Stimulated activated naive CD8-positive, alpha-beta T cell treated with anti-CD3 and anti-CD28 coated beads, Interleukin-15, amount 100 ng/mL, for 72 hours (primary cell): ENCODE data around the gene APOBEC3H.
A peak's percentile ranks its signal among the peaks of the same experiment; 100 is the strongest.
"Not testable (repeated sequence)": the region's sequence is repeated elsewhere in the genome, so short reads cannot be mapped to it uniquely, and the experiment has no call there.

Experiments used
- ATAC-seq: fragments of 150-1000 bp; cut with Tn5 transposase; 2 replicates; pipeline ENCODE4 v1.10.0; 2021; ENCODE audit warnings: mild to moderate bottlenecking, moderate library complexity
- DNase-seq, 2 donors: peaks; one replicate each; pipeline ENCODE4 v3.0.0; 2021 to 2022
- H3K27ac Mint-ChIP-seq, 2 donors: one replicate each; pipeline ENCODE4 v1.8.0; 2022; ENCODE audit warnings: mild to moderate bottlenecking in 2 of 2, mixed read lengths in 2 of 2, moderate library complexity in 2 of 2
- H3K27me3 Mint-ChIP-seq: one replicate; pipeline ENCODE4 v1.8.0; 2022; ENCODE audit warnings: mixed read lengths
- H3K4me1 Mint-ChIP-seq: one replicate; pipeline ENCODE4 v1.8.0; 2022; ENCODE audit warnings: mild to moderate bottlenecking, mixed read lengths
- H3K4me3 Mint-ChIP-seq, 2 donors: one replicate each; pipeline ENCODE4 v1.8.0; 2022; ENCODE audit warnings: mild to moderate bottlenecking in 2 of 2, mixed read lengths in 2 of 2, moderate library complexity in 1 of 2
- H3K9me3 Mint-ChIP-seq, 2 donors: one replicate each; pipeline ENCODE4 v1.8.0; 2022; ENCODE audit warnings: mixed read lengths in 2 of 2

APOBEC3H gene

DNA sequence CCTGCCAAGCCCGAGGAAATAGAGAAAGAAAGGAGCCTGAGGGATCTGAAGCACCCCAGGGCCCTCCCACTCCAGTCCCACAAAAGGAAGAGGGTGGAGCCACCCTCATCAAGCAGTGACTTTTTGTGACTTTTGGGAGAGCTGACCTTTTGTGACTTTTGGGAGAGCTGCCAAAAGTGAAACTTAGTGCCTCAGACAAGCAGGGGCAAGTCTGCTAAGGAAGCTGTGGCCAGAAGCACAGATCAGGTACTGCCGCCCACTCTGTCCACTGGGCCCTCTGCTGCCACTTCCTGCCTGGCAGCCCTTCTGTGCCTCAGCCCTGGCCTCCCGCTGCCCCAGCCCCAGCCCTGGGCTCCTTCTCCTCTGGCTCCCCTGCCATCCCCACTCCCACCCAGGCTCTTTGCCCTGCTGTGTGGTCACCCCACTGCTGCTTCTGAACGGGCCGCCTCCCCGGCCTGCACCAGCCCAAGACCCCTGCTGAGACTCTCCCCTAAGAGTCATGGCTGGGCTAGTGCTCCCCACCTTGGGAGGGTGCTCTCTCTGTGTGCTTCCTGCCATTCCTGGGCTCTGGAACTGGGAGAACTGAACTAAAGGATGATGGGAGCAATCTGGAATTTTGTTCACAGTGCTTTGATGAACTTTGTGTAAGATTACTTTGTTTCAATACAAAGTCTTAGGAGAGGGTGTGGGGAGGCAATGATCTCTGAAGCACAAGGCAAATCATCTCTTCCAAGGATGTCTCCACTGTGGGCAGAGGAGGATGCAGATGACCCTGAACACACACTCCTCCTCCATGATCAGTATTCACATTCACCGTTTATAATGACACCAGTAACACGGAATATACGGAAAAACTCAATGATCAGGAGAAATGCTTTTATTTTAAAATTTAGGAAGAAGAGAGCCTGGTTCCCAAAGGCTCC lies at the start of gene APOBEC3H:
APOBEC3H (plus strand) TSS at position 147 of the 923 bp plus-strand sequence. CDS start 3,035 bp downstream, outside the sequence.
- no peaks in the 10 kb centered on the region for H3K9me3 Mint-ChIP-seq
- DNase-seq (peak in 1 of 2 donors; percentile 69), ATAC-seq (peak; percentile 66)
- peaks cover 89% of the 10 kb centered on the region for H3K4me1 Mint-ChIP-seq
- no peaks in the 10 kb centered on the region for H3K27me3 Mint-ChIP-seq
- H3K4me3 Mint-ChIP-seq = peak within 1 kb of the TSS; percentile 85 to 89
- H3K27ac Mint-ChIP-seq = peak within 1 kb of the TSS; percentile 92 to 98

DNA sequence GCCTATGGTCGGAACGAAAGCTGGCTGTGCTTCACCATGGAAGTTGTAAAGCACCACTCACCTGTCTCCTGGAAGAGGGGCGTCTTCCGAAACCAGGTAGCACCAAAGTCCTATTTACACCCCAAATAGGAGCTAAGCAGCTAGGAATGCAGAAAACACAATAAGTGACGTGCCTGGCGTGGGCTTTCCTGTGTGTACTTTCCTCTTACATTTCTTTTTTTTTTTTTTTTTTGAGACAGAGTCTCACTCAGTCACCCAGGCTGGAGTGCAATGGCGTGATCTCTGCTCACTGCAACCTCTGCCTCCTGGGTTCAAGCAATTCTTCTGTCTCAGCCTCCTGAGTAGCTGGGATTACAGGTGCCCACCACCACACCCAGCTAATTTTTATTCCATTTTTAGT lies 47.6 kb upstream of the APOBEC3H start:
- H3K27ac Mint-ChIP-seq, ATAC-seq, DNase-seq, H3K27me3 Mint-ChIP-seq, H3K9me3 Mint-ChIP-seq, H3K4me3 Mint-ChIP-seq: not testable (repeated sequence)
- H3K4me1 Mint-ChIP-seq = peaks cover 30% of the 10 kb centered on the region

DNA sequence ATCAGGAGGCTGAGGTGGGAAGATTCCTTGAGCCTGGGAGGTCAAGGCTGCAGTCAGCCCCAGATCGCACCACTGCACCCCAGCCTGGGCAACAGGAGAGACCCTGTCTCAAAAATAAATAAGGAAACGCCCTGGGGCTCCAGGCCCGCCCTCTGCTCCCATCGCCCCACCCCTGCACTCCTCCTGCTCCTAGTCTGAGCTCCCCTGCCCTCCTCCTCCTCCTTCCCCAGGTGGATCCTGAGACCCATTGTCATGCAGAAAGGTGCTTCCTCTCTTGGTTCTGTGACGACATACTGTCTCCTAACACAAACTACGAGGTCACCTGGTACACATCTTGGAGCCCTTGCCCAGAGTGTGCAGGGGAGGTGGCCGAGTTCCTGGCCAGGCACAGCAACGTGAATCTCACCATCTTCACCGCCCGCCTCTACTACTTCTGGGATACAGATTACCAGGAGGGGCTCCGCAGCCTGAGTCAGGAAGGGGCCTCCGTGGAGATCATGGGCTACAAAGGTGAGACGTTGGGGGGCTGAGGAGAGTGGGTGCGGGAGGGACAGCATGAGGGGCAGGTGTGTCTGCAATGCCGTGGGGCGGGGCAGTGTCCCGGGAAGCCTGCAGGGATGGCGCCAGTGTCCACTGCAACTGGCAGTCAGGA lies 45.1 kb upstream of the APOBEC3H start:
- H3K27ac Mint-ChIP-seq = peak overlapping the region; percentile 33 to 48
- not testable (repeated sequence) for H3K27me3 Mint-ChIP-seq, H3K4me3 Mint-ChIP-seq, H3K4me1 Mint-ChIP-seq, ATAC-seq, H3K9me3 Mint-ChIP-seq, DNase-seq

DNA sequence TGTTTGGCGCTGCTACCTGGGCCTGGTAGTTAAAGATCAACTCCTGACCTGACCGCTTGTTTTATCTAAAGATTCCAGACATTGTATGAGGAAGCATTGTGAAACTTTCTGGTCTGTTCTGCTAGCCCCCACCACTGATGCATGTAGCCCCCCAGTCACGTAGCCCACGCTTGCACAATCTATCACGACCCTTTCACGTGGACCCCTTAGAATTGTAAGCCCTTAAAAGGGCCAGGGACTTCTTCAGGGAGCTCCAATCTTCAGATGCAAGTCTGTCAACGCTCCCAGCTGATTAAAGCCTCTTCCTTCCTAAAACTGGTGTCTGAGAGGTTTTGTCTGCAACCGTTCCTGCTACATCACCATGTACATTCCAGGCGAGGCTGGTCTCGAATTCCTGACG lies 41.4 kb upstream of the APOBEC3H start:
- no peak overlapping the region for H3K27ac Mint-ChIP-seq
- DNase-seq (no peak), ATAC-seq (no peak)
- H3K4me1 Mint-ChIP-seq = no peaks in the 10 kb centered on the region
- H3K27me3 Mint-ChIP-seq = no peaks in the 10 kb centered on the region
- no peak overlapping the region for H3K4me3 Mint-ChIP-seq
- no peaks in the 10 kb centered on the region for H3K9me3 Mint-ChIP-seq

DNA sequence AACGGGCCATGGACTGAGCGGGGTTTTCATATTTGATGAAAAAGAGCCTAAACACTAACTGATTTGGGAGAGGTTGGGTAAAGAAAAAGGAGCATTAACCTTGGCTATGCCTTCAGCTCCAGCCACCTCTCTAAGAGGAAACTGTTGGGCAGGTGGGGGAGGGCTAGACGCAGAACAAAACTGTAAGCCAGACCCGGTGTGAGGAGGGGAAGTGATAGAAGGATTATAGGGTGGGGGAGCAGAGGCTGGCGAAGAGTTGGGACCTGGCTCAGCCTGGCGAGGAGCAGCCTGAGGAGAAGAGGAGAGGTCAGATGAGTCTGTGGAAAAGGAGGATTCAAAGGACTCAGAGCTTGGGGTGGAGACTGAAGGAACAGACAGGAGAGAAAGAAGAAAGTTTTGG lies 35.8 kb upstream of the APOBEC3H start:
- not testable (repeated sequence) for H3K27me3 Mint-ChIP-seq

DNA sequence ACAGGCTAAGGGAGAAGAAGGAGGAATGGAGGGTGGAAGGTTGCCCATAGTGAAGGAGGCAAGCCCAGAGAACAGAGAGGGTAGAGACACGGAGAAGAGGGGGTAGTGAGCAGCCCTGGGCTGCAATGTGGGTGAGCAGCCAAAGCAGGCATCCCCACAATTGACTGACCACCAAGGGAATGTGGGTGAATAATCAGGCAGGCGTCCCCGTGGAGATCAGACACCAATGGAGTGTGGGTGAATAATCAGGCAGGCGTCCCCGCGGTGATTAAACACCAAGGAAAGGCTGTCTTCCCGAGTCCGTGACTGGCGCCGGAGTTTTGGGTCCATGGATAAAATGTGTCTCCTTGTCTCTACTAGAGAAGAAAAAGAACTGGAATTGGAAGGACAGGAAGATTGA lies 35.1 kb upstream of the APOBEC3H start:
- H3K27ac Mint-ChIP-seq, ATAC-seq, H3K4me3 Mint-ChIP-seq, H3K27me3 Mint-ChIP-seq, DNase-seq, H3K4me1 Mint-ChIP-seq, H3K9me3 Mint-ChIP-seq: not testable (repeated sequence)

More for the DNA sequence above, 35.8 kb upstream of the APOBEC3H start:
- not testable (repeated sequence) for H3K27ac Mint-ChIP-seq, H3K4me1 Mint-ChIP-seq, DNase-seq, H3K9me3 Mint-ChIP-seq, ATAC-seq, H3K4me3 Mint-ChIP-seq

DNA sequence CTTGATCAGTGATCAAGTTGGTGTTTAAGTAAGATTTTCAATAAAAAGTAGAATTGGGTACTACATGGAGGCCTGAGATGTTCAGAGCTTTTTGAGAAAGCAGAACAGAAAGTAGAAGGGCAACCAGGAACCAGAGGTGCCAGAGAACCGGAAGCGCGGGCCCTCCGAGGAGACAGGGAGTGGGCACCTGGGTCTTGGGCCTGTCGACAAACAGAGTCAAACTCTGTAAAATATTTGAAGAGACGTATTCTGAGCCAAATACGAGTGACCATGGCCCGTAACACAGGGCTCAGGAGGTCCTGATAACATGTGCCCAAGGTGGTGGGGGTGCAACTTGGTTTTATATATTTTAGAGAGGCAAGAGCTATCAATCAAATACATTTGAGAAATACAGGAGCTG lies 33.1 kb upstream of the APOBEC3H start:
- not testable (repeated sequence) for H3K9me3 Mint-ChIP-seq, DNase-seq, H3K4me1 Mint-ChIP-seq, H3K27me3 Mint-ChIP-seq, H3K4me3 Mint-ChIP-seq, ATAC-seq
- H3K27ac Mint-ChIP-seq = peak overlapping the region in 1 of 2 donors; percentile 10

DNA sequence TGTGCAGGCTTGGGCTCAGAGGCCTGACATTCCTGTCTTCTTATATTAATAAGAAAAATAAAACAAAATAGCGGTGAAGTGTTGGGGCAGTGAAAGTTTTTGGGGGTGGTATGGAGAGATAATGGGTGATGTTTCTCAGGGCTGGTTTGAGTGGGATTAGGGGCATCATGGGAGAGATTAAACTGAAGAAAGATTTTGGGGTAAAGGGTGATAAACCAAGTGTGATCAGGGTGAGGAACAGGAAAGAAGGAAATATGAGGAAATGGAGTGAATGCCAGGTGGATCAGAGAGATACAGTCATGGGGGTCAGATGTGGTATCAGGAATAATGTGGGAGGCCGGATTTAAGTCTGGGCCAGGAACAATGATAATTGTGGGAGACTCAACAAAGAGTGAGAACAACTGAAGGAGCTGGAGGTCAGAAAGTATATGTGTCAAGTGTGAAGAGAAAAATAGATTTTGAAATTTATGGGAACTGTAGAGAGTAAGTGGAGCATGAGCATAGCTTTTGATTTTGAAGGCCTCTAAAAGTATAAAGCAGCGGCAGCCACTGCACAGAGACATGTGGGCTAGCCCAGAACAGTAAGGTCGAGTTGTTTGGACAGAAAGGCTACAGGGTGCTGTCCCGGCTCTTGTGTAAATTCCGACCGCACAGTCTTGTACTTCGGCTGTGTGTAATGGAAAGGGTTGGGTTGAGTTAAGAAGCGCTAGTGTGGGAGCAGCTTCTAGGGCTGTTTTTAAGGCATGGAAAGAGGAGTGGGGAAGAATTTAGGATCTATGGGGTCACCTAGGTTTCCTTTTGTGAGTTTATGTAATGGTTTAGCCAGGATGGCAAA lies 30.4 kb upstream of the APOBEC3H start:
- H3K4me1 Mint-ChIP-seq, ATAC-seq: not testable (repeated sequence)

DNA sequence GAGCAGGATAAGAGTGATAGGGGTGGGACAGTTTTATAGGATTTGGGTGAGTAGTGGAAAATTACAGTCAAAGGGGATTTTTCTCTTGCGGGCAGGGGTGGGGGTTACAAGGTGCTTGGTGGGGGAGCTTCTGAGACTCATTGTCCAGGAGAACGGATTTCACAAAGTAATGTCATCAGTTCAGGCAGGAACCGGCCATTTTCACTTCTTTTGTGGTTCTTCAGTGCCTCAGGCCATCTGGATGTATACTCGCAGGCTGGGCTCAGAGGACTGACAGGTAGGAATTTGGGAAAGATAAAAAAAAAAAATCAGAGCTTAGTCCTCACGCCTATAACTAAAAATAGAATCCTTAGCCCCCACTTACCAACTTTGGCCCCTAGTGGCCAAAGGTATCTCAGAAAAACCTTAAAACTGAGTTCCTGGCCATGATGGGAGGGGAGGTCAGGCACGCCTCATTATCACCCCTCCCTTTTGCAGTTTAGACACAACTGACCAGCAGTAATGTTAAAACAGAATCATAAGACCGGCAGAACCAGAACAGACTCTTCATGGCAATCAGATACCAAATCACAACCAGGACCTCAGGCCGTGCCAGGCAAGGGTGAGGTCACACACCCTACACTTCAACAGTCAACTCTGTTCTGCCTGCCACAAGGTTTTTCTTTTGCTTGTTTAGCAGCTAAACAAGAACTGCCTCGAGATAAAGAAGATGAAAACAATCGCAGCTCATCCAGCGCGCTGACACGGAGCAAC lies 28.8 kb upstream of the APOBEC3H start:
- no peaks in the 10 kb centered on the region for H3K9me3 Mint-ChIP-seq
- no peak overlapping the region for H3K4me3 Mint-ChIP-seq
- ATAC-seq = no peak

More for the DNA sequence above, 30.4 kb upstream of the APOBEC3H start:
- H3K27me3 Mint-ChIP-seq, H3K27ac Mint-ChIP-seq, H3K9me3 Mint-ChIP-seq, DNase-seq, H3K4me3 Mint-ChIP-seq: not testable (repeated sequence)

DNA sequence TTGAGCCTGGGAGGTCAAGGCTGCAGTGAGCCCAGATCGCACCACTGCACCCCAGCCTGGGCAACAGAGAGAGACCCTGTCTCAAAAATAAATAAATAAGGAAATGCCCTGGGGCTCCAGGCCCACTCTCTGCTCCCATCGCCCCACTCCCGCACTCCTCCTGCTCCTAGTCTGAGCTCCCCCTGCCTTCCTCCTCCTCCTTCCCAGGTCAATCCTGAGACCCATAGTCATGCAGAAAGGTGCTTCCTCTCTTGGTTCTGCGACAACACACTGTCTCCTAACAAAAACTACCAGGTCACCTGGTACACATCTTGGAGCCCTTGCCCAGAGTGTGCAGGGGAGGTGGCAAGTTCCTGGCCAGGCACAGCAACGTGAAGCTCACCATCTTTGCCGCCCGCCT lies 26.9 kb upstream of the APOBEC3H start:
- Mint-ChIP-seq H3K27me3 (no peaks in the 10 kb centered on the region), H3K4me3 (no peak overlapping the region), H3K4me1 (peaks cover 10% of the 10 kb centered on the region), H3K27ac (peak overlapping the region in 1 of 2 donors; percentile 71), H3K9me3 (no peaks in the 10 kb centered on the region)
- DNase-seq (no peak), ATAC-seq (no peak)

More for the DNA sequence above, 28.8 kb upstream of the APOBEC3H start:
- DNase-seq = no peak
- Mint-ChIP-seq H3K4me1 (peaks cover 10% of the 10 kb centered on the region), H3K27me3 (no peaks in the 10 kb centered on the region), H3K27ac (peak overlapping the region in 1 of 2 donors; percentile 49)

DNA sequence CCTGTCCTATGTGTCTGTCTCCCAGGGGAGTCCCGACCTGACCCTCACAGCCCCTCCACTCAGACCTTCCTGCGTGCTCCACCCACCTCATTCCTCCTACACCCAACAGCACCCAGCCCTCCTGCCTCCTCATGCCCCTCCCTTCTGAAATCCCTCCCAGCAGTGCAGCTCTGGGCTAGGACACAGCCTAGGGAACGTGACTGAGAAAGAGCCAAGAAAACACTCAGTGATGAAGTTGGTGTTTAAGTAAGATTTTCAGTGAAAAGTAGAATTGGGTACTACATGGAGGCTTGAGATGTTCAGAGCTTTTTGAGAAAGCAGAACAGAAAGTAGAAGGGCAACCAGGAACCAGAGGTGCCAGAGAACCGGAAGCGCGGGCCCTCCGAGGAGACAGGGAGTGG lies 24.5 kb upstream of the APOBEC3H start:
- not testable (repeated sequence) for H3K27me3 Mint-ChIP-seq, H3K9me3 Mint-ChIP-seq, H3K4me3 Mint-ChIP-seq, ATAC-seq, DNase-seq
- Mint-ChIP-seq H3K4me1 (peaks cover 26% of the 10 kb centered on the region), H3K27ac (peak overlapping the region in 1 of 2 donors; percentile 13)

DNA sequence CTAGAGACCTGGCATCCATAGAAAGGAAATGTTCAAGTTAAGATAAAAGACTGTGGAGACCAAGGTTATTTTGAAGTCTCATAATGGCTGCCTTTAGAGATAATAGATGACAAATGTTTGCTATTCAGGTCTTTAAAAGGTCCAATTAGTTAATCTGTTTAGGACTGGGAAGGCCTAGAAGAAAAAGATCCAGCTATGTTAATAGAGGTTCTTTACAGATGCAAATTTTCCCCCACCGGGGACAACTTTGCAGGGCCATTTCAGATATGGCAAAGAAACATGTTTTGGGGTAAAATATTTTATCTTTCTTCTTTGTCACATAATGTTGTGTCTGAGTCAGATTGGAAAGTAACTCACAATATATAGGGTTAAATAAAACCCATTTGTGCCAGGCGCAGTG lies 23.1 kb upstream of the APOBEC3H start:
- ATAC-seq (no peak), DNase-seq (no peak)
- H3K9me3 Mint-ChIP-seq = no peaks in the 10 kb centered on the region
- no peak overlapping the region for H3K27ac Mint-ChIP-seq
- no peak overlapping the region for H3K4me3 Mint-ChIP-seq
- H3K4me1 Mint-ChIP-seq = peaks cover 39% of the 10 kb centered on the region
- no peaks in the 10 kb centered on the region for H3K27me3 Mint-ChIP-seq

DNA sequence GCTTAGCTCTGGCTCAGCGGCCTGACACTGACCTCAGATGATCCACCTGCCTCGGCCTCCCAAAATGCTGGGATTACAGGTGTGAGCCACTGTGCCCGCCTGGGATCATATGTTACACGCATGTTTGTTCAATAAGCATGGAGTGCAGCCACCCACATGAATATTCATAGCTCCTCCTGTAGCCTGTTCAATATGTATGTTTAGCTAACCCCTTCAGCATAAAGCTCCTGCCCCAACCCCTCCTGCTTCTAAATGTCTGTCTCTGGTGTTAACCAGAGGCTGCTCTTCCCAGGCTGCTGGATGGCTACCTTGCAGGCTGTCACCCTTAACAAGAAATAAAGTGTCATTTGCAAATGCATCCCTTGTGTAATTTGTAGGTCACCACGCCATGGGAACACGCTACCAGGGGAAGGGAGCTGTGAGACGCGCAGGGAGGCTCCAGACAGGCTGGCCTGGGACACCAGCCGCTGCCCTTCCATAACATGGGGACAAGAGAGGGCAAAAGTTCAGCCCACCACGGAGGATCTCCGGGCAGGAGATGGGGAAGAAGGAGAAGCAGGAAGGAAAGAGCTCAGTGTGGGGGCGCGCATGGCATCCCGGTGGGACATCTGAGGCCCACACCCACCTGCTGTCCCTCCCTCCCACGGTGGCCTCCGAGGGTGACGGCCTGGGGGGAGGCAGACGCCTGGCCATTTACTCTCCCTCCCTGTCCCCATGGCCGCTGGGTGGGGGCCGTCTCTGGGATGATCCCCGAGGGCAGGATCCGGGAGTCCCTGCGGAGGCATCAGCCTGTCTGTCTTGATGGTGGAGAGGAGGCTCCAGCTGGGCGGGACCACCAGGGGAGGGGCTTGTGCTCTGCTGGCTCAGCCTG lies 20.7 kb upstream of the APOBEC3H start:
- not testable (repeated sequence) for ATAC-seq, DNase-seq, H3K9me3 Mint-ChIP-seq, H3K27me3 Mint-ChIP-seq
- Mint-ChIP-seq H3K4me1 (peaks cover 50% of the 10 kb centered on the region), H3K27ac (peak overlapping the region; percentile 62 to 64), H3K4me3 (peak overlapping the region; percentile 72 to 98)
